HG03432 (cell line): Measurements from ENCODE around the gene UCP3.

Experiments used
- ATAC-seq: cut with Tn5 transposase; IDR thresholded peaks from one replicate; pipeline ENCODE4 v1.9.1; 2021; ENCODE audit warnings: mild to moderate bottlenecking, moderate library complexity; ENCODE audit not compliant: unreplicated experiment

The UCP3 gene

DNA sequence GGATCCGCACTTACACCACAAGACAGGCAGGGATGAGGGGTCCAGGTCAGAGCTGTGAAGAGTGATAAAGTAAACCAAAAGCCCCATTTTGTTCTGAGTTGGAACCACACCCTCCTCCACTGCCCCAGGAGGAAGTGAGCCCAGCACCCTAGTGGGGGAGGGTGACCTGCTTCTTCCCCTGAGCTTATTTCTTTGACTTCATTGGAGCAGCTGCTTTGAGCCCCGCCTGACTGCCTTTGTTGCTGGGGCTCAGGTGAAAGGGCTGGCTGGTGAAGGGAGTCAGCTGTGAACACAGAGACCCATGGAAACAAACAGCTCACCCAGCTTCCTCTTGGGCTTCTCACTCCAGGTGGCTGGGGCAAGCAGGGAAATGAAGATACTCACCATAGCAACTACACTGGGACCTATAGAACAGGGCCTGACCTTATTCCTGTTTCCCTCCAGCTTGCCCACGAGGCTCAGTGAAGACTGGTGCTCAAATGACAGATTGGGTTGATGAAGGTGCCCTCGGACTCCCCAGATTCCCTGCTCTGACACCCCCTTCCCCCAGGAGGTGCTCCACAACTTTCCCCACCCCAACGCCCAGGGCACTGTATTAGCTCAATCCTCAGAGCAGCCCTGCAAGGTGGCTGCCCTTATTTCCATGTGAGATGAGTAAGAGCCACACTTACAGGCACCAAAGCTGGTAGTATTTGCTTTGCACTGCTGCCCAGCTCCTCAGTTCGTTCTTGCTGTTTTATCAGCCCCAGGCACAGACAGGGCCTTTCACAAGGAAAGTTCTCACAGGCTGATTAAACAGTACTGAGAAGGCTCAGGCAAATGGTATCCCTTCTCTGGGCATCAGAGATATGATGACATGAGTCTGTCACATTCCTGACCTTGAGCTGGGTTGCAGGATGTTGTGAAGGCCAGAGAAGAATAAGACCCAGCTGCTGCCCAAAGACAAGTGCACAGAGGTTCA is 28.6 kb downstream of the UCP3 start:
- peak; percentile 47 for ATAC-seq

DNA sequence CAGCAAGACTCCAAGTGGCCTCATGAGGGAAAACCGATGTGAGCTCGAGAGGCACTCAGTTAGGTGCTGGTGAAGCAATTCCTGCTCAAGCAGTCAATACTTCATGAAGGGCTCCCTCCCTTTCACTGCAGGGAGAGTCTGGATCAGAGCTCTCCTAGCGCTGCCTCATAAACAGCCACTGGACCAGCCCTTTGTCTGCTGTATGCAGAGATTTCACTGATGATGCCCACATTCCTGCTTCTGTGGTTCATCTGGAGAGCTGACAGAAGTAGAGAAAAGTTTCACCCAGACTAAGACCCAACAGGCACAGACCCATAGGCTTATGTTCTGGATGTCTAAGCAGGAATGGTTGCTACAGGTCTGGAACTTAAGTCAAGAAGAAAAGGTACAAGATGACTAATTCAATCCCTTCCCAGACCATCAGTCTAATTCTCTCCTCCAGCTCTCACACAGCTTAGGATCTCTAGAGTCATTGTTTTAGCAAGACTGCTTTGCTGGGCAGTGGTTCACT is 30.3 kb downstream of the UCP3 start:
- no peak for ATAC-seq

DNA sequence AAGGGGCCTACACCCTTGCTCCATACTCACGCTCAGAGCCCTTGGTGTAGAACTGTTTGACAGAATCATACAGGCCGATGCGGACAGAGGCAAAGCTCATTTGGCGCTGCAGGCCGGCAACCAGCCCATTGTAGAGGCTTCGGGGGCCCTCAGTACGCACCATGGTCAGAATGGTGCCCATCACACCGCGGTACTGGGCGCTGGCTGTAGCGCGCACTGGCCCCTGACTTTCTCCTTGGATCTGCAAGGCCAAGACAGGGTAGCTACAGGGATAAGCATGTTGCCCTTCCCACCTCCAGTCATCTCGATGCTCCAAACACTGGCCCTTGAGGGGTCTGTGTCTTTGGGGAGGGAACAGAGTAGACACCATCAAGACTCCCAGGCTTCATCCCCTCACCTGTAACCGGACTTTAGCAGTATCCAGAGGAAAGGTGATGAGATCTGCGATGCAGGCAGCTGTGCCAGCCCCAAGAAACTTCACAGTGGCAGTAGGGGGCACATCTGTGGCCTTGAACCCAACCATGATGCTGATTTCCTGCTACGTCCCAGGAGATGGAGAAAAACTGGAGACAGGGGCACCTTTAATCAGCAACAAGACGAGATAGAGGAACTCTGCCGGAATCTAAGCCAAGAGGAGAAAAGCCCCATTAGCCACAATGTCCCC is 30.9 kb downstream of the UCP3 start:
- no peak for ATAC-seq

DNA sequence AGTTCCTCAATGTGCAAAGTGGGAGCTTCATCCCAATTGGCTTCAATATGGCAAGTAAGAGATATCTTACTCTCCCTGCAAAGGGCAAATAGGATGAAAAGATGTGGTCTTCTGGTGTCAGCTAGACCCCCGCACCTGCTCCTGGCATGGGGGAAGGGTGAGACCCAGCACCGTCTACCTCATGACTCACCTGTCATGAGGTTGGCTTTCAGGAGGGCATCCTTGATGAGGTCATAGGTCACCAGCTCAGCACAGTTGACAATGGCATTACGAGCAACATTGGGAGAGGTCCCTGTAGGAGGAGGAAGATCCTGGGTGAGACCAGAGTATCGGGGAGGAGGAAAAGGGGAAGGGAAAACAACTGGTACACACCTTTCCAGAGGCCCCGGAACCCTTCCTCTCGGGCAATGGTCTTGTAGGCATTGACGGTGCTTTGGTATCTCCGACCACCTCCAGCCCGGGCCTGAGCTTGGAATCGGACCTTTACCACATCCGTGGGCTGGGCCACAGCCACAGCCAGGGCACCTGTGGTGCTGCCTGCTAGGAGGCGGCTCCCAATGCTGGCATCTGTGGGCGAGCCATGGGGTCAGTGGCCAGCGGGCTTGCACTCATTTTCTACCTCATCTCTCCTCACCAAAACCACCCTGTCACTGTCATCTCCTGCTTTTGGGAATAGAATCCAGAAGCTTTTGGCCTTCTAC is 32.3 kb downstream of the UCP3 start:
- ATAC-seq, result no peak

GRCh38 chr11:73975479-73975757 is 33.5 kb downstream of the UCP3 start:
- no peak for ATAC-seq

- ATAC-seq, result no peak
Measured at GRCh38 chr11:73974604-73975478, 34.0 kb downstream of the UCP3 start.

- ATAC-seq, result no peak
Measured at GRCh38 chr11:73972620-73973449, 36.0 kb downstream of the UCP3 start.

GRCh38 chr11:73972187-73972586 is 36.7 kb downstream of the UCP3 start:
- ATAC-seq, result no peak

- ATAC-seq, result no peak
Measured at GRCh38 chr11:73971175-73971719, 37.6 kb downstream of the UCP3 start.

DNA sequence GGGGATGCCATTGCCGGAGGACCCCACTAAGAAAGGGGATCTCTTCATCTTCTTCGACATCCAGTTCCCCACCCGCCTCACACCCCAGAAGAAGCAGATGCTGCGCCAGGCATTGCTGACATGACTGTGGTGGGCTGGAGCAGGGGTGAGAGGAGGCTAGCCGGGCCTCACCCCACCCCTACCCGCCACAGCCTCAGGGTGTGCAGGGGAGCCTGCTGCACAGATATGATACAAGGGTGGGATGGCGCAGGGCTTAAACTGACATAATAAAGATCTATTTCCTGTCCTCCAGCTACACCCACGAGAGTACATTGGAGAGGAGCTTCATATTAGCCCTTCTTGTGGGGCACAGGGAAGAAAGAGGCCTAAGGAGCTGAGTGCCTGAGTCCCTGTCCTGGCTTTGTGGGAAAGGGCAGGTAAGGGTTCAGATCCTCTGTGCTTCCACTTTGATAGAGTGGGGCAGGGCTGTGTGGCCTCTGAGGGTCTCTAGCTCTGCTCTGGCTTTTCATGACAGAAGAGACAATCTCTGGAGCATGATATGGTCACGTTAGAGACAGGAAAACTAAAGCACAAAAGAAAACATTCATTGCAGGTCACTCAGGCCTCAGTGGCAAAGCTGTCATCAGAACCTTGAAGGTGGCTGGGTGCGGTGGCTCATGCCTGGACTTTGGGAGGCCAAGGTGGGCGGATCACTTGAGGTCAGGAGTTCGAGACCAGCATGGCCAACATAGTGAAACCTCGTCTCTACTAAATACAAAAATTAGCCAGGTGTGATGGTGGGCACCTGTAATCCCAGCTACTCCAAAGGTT is 38.7 kb downstream of the UCP3 start:
- ATAC-seq, result no peak

GRCh38 chr11:73969091-73969490 is 39.8 kb downstream of the UCP3 start:
- ATAC-seq, result no peak

DNA sequence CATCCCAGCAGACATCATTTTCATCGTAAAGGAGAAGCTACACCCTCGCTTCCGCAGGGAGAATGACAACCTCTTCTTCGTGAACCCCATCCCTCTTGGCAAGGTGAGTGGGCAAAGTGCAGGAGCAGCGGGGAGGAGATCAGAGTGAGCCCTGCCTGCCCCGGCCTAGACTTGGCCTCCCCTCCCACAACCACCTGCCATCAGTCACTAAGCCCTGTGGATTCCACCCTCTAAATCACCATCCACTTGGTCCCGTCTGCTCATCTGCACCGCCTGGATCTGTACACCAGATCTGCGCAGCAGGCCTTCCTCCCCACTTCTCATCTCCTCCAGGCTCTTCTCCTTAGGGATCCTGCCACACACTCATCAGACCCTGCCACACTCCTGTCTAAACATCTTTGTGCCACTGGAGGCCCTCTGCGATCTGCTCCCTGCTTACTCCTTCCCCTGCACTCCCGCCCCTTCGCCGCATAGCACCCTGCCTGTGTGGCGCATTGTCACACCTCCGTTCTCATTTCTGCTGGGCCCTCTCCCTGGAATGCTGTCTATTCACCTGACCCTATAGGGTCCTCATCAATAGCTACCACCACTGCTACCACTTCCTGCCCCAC is 40.4 kb downstream of the UCP3 start:
- no peak for ATAC-seq

DNA sequence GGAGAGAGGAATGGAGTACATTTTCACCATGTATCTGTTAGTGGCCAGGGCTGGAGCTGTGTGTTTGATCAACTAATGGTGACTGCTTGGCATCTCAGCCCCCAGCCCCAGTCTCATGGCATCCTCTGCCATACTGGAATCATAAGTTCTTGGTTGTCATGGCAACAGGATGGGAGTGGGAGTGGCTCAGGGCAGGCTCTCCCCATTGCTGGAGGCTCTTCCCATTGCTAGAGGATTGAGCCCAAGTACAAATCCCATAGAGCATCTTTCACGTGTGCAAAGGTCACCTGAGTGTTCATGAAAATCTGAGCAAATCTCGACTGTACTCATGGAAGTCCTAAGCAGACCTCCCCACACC is 43.1 kb downstream of the UCP3 start:
- ATAC-seq, result no peak

GRCh38 chr11:73965076-73965763 is 43.7 kb downstream of the UCP3 start:
- no peak for ATAC-seq

DNA sequence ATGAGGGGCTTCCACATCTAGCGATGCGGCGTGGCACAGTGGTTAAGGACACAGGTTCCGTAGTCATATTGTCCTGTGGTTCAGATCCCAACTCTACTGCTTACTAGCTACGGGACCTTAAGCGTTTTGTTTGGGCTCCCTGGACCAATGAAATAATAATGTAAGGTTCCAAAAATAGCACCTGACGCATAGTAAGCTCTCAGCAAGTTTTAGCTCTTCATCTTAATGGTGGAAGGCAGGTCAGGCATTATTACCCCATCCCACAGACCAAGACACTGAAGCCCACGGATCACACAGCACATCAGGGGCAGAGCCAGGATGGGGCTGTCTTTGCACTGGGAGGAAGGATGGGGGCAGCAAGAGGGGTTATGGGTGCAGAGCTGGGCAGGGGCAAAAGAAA is 45.0 kb downstream of the UCP3 start:
- ATAC-seq, result no peak

DNA sequence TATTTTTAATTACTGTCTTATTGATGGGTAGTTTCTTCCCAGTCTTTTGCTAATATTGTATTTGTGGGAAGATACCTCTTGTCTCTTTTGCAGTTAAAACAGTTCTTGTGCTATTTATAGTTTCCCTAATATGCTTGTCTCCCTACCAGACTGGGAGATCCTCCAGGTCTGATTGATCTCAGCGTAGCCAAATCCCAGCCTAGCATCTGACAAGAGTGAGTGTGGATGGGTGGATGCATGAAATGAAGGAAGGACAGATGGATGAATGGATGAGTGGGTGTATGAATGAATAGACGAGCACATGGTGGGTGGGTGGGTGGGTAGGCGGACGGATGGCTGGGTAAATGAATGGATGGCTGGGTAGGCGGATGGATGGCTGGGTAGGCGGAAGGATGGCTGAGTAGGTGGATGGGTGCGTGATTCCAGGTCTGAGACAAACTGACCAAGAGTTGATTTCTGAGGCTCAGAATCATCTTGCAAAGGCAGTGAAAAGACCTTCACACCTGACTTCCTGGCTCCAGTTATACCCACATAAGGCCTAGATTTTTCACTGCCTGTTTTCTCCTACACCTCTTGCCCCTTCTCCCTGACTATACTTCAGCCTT is 46.7 kb downstream of the UCP3 start:
- ATAC-seq, result no peak

GRCh38 chr11:73961321-73961720 is 47.6 kb downstream of the UCP3 start:
- no peak for ATAC-seq
